HepG2 (cell line): ENCODE data around the gene SLC2A10. TPM values are rescaled to one million over a fixed set of nuclear protein-coding genes. Genes with fewer than 3 reads are reported as not detected.

Experiments used
- ATF7-NPFF ChIP-seq: sonication (generic); formaldehyde crosslinking; IDR thresholded peaks from 2 replicates; pipeline ENCODE4 v1.8.1; 2023; ENCODE audit warnings: mild to moderate bottlenecking, low read depth, missing genetic modification reagents, moderate library complexity
- HMGA1 ChIP-seq: sonication (generic); formaldehyde crosslinking; conservative IDR thresholded peaks from 2 replicates; pipeline ENCODE4 v1.4.0; 2020; ENCODE audit warnings: missing genetic modification reagents
- HNF1B ChIP-seq: sonication (generic); formaldehyde crosslinking; IDR thresholded peaks from 2 replicates; pipeline ENCODE4 v1.5.1; 2020; ENCODE audit warnings: mild to moderate bottlenecking, moderate library complexity, missing genetic modification reagents
- HOXA3 ChIP-seq: sonication (generic); formaldehyde crosslinking; IDR thresholded peaks from 2 replicates; pipeline ENCODE4 v1.5.0; 2020; ENCODE audit warnings: missing genetic modification reagents
- MYNN ChIP-seq: sonication (generic); formaldehyde crosslinking; IDR thresholded peaks from 2 replicates; pipeline ENCODE4 v1.4.0; 2020; ENCODE audit warnings: mild to moderate bottlenecking, low read depth, missing genetic modification reagents
- NKX3-1 ChIP-seq: sonication (generic); formaldehyde crosslinking; IDR thresholded peaks from 2 replicates; pipeline ENCODE4 v1.5.0; 2020; ENCODE audit warnings: missing genetic modification reagents
- ONECUT2 ChIP-seq: sonication (generic); formaldehyde crosslinking; IDR thresholded peaks from 2 replicates; pipeline ENCODE4 v1.4.0; 2020; ENCODE audit warnings: missing genetic modification reagents
- SNAPC2 ChIP-seq: sonication (generic); formaldehyde crosslinking; IDR thresholded peaks from 2 replicates; pipeline ENCODE4 v1.8.1; 2022; ENCODE audit warnings: mild to moderate bottlenecking, missing genetic modification reagents
- STAG1 ChIP-seq: sonication (generic); formaldehyde crosslinking; IDR thresholded peaks from 2 replicates; pipeline ENCODE4 v1.4.0; 2020; ENCODE audit warnings: missing genetic modification reagents
- TCF7L2 ChIP-seq: IDR thresholded peaks from 2 replicates; pipeline ENCODE4 v1.6.1; 2011; ENCODE audit warnings: mild to moderate bottlenecking, low read depth, low read length, moderate library complexity
- THAP8 ChIP-seq: sonication (generic); formaldehyde crosslinking; IDR thresholded peaks from 2 replicates; pipeline ENCODE4 v1.5.1; 2020; ENCODE audit warnings: missing genetic modification reagents, mild to moderate bottlenecking, borderline replicate concordance
- ZNF253 ChIP-seq: sonication (generic); formaldehyde crosslinking; IDR thresholded peaks from 2 replicates; pipeline ENCODE4 v1.8.0; 2022; ENCODE audit warnings: mild to moderate bottlenecking, missing genetic modification reagents, borderline replicate concordance
- ZNF609 ChIP-seq: sonication (generic); formaldehyde crosslinking; IDR thresholded peaks from 2 replicates; pipeline ENCODE4 v1.4.0; 2020; ENCODE audit warnings: mild to moderate bottlenecking, missing genetic modification reagents, borderline replicate concordance
- ZSCAN20 ChIP-seq: sonication (generic); formaldehyde crosslinking; IDR thresholded peaks from 2 replicates; pipeline ENCODE4 v1.4.0; 2020; ENCODE audit warnings: missing genetic modification reagents, mild to moderate bottlenecking, borderline replicate concordance
- ZZZ3 ChIP-seq: sonication (generic); formaldehyde crosslinking; IDR thresholded peaks from 2 replicates; pipeline ENCODE4 v1.4.0; 2020; ENCODE audit warnings: missing genetic modification reagents, mild to moderate bottlenecking, borderline replicate concordance
- polyA plus RNA-seq, 8 experiments: library from polyadenylated mRNA; depleted of rRNA in 3 of 8; stranded (reverse) in 7 of 8; unstranded in 1 of 8; fragments of >200 nt; fragmentation: Illumina TruSeq in 4 of 8; extraction: Trizol in 4 of 8; gene quantifications; 2 replicates each; pipeline versions ENCODE4 v1.2.1 to v1.2.3, GENCODE V29; 2011 to 2016; ENCODE audit warnings: low read depth in 4 of 8, missing spikeins in 1 of 8, mixed read lengths in 1 of 8; ENCODE audit not compliant: insufficient read depth in 1 of 8
- total RNA-seq, 5 experiments: library from RNA; depleted of rRNA; stranded (reverse); fragments of >200 nt; fragmentation: Illumina TruSeq; extraction: Trizol; gene quantifications; 2 replicates each; pipeline ENCODE4 v1.2.3, GENCODE V29; 2016; ENCODE audit warnings: low read depth in 1 of 5
- TF ChIP-seq, protein P1 (sequence below): sonication (generic); formaldehyde crosslinking; IDR thresholded peaks from 2 replicates; pipeline ENCODE4 v1.4.0; 2020; ENCODE audit warnings: mild to moderate bottlenecking, missing genetic modification reagents
- TF ChIP-seq, protein P2 (sequence below): sonication (generic); formaldehyde crosslinking; IDR thresholded peaks from 2 replicates; pipeline ENCODE4 v1.4.0; 2020; ENCODE audit warnings: missing genetic modification reagents

Gene SLC2A10
- total and polyA plus RNA-seq, 2 of the 13 experiments (the other 11 are each of a cell fraction or from before 2014, with no cell fraction given), result 16.0 to 18.4 TPM

- no peak for TF ChIP-seq ZSCAN20 (CRISPR knock-in tag)
- TF ChIP-seq HOXA3 (CRISPR knock-in tag), result peak; percentile 92
- peak; percentile 92 for TF ChIP-seq ZNF609
- TF ChIP-seq, protein P1, sequence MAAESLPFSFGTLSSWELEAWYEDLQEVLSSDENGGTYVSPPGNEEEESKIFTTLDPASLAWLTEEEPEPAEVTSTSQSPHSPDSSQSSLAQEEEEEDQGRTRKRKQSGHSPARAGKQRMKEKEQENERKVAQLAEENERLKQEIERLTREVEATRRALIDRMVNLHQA (CRISPR knock-in tag), result no peak
- TF ChIP-seq HMGA1 (CRISPR knock-in tag), result no peak
- no peak; the same call in 1 of the 2 replicates for TF ChIP-seq ZNF253 (CRISPR knock-in tag)
- TF ChIP-seq, protein P2, sequence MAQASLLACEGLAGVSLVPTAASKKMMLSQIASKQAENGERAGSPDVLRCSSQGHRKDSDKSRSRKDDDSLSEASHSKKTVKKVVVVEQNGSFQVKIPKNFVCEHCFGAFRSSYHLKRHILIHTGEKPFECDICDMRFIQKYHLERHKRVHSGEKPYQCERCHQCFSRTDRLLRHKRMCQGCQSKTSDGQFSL (CRISPR knock-in tag), result no peak
- TF ChIP-seq STAG1, result peak; percentile 47
- 0 out of 2 replicates have a peak, but pooled peaks have one; percentile 18 for TF ChIP-seq SNAPC2 (CRISPR knock-in tag)
- 0 out of 2 replicates have a peak, but pooled peaks have one; percentile 39 for TF ChIP-seq TCF7L2
- no peak for TF ChIP-seq MYNN (CRISPR knock-in tag)
- TF ChIP-seq ZZZ3 (CRISPR knock-in tag), result no peak
- TF ChIP-seq NKX3-1 (CRISPR knock-in tag), result peak; percentile 49; the same call in 1 of the 2 replicates
- TF ChIP-seq ONECUT2 (CRISPR knock-in tag), result peak; percentile 95
- peak; percentile 92; the same call in 1 of the 2 replicates for TF ChIP-seq ATF7-NPFF (CRISPR knock-in tag)
- peak; percentile 67; the same call in 1 of the 2 replicates for TF ChIP-seq HNF1B (CRISPR knock-in tag)
- TF ChIP-seq THAP8 (CRISPR knock-in tag), result no peak
These were observed 38.6 kb upstream of the SLC2A10 start (continued) for GRCh38 chr20:46670585-46671584.
